NCI-H510A treated with DMSO at 0.1 percent for 48 hours (cell line): ENCODE data around the gene CA11.
"Not testable (repeated sequence)": the region's sequence is repeated elsewhere in the genome, so short reads cannot be mapped to it uniquely, and the experiment has no call there.

Experiments
- DNase-seq: peaks from one replicate; lab custom pipeline; 2025; lab: John Stamatoyannopoulos, UW

The CA11 gene

DNA sequence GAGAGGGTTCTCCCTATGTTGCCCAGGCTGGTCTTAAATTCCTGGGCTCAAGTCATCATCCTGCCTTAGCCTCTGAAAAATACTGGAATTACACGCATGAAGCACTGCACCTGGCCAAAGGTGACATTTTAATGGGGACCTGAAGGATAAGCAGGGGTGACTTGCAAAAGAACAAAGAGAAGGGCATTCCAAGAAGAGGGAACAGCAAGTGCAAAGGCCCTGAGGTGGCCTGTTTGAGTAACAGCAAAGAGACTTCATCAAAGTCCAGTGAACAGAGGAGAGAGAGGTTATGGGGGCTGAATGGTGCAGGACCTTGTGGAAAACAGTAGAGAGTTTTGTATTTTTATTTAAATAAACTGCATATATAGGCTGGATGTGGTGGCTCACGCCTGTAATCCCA, 4.1 kb downstream of the CA11 start:
- DNase-seq = no peak

DNA sequence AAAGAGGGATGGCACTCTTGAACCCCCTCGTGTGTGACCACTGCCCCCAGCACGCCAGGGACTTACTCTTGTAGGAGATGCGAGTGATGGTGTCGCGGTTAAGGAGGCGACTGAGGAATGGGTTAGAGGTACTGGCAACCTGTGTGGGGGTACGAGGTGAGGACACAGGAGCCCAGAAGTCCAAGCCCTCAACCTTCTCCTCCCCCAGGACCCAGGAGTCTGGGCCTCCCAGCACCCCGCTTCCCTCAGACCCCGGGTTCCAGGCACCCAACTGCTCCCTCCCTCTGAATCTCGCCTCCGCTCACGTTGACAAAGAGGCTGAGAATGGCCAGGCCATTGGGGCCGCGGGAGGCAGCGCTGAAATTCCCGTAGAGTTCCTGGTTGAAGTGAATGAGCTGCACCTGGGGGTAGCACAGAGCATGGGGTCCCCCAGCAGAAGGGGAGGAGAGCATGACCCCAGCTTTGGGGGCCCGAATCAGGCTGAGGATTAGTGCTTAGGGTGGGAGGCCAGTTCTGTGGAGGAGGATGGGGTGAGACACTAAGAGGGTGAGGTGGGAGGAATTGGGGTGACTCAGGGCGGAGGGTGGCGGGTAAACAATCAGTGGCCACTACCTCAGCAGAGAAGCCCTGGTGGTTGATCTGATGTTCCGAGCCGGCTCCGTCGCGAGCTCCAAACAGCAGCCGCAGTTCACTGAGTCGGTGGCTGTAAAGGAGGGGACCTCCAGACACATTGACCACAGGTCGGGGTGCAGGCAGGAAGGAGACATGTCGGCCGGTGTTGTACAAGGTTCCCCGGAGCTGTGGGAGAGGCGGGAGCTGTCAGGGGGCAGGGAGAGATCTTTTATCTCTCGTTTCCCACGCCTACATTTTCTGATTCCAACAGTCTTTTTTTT, 6.3 kb downstream of the CA11 start:
- DNase-seq = no peak

DNA sequence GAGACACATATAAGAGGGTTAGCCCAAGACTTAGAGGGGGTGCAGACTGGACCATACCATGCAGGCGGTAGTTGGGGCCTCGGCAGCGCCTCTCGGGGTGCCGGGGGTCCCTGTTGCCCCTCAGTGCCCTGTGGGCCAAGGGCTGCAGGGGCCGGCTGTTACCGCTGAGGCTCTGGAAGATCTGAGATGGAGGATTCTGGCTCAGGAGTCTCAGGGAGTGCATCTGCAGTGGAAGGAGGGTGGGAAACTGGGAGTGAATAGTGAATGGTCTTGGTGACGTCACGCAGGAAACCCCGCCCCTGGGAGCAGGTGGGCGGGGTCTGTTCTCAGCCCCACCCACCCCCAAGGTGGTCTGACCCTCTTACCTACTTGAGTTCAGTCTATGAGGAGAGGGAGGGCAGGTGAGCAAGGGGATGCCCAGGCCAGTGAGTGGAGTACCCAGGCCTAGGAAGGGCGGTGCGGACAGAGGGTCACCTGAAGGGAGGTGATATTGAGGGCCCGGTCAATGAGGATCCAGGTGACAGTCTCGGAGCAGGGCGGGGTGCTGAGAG, 7.1 kb downstream of the CA11 start:
- no peak for DNase-seq

DNA sequence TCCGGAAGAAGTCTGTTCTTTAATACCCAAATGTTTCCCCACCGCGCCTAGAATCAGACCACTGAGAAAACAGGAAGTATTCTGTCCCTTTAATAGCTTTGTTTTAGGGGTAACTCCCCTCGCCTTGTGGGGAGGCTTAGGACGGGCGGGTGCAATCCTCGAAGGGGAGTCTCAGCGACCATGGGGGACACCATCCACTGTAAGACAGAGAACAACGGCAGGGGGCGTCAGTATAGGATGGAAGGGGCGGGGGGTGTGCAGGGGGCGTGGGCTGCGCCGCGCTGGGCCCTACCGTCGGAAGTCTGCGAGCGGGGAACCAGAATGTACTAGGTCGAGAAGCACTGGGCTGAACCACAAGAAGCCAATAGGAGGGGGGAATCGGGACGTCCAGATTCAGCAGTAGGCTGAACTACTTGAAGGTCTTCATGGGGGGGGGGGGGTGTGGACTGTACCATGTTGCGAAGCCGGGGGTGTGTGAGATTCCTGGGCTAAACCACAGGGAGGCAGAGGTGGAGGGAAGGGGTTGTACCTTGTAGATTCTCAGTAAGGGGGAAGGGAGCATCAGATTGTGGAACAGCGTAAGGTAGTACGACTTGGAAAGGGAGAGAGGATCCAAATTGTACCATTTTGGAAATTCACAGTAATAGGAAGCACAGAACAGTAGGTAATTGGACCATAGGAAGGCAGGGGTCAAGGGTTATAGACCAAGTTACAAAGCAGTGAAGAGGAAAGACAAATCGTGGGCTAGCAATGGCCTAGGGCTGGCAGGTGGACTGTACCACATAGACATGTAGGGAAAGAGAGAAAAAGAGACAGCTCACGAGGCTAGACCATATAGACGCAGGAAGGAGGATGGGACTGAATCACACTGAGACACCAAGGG, 7.8 kb downstream of the CA11 start:
- peak; percentile 93 for DNase-seq

DNA sequence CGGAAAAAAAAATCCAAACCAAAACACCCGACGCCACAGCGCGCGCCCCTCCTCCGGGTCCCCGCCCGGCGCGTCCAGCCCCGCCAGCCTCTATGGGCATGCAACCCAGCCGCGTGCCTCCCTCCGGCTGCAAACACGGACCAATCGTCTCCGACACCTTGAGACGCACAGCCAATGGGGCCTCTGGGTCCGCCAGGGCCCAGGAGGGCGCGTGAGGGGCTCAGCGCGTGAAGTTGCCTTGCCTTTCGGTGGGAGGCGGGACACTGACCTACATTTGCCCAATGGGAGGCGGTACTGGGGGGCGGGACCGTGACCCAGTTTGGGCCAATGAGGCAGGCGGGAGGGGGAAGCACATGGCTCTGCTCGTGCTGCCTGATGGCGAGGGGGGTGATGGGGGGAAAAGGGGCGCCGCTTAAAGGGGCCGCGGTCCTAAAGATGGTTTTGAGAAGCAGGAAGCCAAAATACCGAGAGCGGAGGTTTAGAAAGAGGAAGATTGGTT, 8.5 kb downstream of the CA11 start:
- peak; percentile 90 for DNase-seq

DNA sequence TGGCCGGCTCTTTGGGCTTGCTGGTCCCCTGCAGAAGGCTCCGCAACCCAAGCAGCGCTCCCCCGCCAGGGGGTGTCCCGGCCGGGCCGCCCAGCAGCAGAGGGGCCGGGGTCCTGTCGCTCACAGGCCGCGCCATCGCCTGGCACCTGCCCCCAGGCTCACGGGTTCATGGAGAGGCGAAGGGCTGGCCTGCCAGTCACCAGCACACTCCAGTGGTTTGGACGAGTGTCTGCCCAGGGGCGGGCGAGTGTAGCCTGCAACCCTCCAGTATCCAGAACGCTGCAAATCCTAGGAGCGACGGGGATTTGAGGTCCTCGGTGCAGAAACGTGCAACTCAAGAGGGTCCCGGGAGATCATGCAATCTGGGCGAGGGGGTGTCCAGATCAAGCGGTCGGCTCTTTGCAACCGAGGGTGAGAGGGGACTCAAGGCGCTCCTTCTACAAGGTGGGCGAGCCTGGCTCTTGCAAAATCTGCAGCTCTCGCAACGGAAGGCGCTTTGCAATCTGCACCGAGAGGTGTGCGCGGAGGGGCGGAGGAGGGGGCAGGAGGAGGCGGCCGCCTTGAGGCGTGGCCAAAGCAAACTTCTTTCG, 9.0 kb downstream of the CA11 start, which contains the start of gene DBP:
Gene DBP, minus strand, starts transcription at position 521 of the 590 bp plus-strand sequence. Its CDS starts 385 bp downstream, at position 136.
- peak; percentile 82 for DNase-seq

DNA sequence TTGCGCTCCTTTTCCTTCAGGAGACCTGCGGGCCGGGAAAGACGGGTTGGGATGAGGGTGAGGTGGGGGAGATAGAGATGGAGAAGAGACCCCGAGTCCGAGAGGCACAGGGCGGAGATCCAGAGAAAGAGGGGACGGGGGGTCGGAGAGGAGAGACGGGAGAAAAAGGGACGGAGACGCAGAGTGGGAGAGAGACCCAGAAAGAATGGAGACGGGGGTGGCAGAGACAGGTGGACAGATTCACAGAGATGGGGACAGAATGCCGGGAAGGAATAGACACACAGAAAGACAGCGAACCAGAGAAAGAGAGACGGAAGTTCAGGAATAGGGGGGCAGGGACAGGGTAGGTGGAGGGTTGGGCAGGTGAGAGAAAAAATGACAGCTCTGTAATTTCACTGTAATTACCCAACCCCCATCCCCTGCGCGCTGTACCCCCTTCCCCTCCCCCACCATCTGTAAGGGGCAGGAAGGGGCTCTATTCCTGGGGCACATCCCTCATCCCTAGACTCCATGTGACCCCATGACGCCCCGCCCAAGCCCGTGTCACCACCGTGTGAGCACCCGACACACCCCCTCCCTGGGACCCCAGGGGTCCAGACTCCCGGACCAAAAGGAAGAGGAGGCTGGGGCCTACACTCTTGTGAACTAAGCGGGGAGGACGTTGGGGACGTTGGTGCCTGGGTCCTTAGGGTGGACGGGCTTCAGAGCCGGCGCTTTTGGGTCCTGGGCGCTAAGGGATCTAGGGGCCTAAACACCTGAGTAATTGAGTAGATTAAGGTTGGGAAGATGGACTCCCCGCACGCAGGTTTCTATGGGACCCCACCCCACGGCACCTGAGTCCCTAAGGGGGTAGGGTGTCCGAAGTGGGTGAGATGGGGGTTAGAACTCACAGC, 9.8 kb downstream of the CA11 start:
- peak; percentile 30 for DNase-seq

DNA sequence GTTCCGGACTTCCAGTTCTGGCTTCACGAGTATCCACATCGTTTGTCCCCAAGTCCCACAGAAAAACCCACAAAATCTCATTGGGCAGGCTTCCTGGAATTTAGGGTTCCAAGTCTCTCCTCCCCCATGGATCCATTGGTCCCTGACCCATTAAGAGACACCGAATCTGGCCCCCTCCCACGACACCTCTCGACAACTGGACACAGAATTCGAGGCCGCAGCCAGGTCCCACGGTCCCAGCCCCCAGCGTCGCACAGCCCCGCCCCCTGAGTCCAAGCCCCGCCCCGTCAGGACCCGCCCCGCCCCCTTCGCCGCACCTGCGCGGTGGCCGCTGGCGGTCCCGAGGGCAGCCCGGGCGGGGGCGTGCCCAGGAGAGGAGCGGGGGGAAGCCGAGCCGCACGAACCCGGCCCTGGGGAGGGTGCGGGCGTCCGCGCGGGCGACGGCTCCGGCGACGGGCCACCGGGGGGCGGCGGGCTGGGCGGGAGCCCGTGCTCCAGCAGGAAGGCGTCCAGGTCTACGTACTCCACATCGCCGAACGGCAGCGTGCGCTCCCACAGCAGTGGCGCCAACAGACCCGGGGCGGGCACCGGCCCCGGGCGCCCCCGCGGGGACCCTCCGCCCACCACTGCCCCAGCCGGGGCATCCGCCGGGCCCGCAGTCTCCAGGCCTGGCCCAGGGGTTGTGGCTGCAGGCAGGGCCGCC, 10.6 kb downstream of the CA11 start:
- peak; percentile 50 for DNase-seq

DNA sequence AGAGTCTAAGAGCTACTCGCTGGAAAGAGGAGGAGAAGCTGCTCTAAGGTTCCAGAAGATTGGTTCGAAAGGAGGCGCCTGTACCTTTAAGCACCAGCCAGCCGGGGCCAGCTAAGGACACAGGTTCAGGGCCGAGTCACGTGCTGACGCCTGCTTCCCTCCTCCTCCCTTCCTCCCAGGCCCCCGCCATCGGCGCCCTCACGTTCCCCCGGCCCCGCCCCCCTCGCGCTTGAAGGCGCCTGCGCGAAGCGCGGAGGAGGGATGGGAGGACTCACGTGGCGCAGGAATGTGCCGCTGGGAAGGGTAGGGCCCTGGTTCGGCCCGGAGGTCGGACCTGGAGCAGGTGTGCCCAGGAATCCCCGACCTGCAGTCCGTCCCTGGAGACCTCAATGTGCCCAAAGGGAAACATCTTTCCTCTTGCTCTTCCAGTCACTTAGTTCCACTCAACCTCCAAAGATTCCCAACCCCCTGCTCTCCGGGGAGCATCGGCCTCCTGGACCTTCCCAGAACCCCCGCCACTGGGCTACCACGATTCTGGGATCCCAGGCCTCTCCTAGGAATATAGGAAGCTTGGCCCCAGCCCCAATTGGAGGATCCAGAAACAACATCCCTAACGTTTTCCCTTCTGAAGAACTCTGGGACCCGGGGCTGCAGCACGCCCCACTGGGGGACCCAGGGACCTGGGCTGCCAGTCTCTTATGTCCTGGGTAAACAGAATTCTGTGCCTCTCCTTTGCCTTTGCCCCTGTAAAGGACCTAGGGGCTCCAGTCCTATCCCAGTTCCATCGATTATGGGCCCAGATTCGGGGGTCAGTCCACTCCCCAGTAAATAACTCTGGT, 11.3 kb downstream of the CA11 start:
- peak; percentile 92 for DNase-seq

DNA sequence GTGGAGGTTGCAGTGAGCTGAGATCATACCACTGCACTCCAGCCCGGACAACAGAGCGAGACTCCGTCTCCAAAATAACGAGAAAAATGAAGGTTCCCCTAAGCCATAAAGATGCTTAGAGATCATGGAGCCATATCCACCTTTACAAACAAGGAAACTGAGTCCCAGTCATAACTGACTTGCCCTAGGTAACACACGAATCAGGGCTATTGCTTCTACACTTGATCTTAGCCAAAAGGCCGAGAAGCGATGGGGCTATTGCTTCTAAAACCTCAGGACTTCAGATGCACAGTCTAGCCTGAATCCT, 12.0 kb downstream of the CA11 start:
- no peak for DNase-seq

DNA sequence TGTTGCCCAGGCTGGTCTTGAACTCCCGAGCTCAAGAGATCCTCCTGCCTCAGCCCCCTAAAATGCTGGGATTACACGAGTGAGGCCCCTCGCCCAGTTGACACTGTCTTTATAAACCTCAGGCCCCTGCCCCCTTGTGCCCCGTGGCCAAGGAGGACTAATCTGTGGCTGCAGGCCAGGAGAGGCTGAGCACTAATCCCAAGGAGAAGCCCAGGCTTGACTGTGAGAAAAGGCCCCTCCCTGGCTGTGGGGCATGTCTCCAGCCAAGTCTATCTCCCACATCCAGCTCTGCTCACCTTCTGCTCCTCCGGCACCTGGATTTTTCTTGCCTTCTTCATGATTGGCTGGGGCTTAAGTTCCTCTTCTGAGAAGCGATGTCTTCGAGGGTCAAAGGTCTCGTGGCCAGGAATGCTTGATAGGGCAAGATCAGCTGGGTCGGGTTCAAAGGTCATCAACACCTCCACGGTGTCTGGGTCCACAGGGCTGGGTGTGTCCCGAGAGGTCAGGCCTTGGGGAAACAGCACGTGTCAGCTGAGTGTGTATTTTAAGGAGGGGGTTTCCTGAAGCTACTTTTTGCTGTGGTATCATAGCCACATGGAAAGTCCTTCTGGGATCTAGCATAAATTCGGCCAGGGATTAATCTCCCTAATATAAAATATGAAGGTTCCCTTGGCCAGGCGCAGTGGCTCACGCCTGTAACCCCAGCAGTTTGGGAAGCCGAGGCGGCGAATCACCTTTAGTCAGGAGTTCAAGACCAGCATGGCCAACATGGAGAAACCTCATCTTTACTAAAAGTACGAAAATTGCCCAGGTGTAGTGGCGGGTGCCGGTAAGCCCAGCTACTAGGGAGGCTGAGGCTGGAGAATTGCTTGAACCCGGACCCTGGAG, 12.6 kb downstream of the CA11 start:
- no peak for DNase-seq

DNA sequence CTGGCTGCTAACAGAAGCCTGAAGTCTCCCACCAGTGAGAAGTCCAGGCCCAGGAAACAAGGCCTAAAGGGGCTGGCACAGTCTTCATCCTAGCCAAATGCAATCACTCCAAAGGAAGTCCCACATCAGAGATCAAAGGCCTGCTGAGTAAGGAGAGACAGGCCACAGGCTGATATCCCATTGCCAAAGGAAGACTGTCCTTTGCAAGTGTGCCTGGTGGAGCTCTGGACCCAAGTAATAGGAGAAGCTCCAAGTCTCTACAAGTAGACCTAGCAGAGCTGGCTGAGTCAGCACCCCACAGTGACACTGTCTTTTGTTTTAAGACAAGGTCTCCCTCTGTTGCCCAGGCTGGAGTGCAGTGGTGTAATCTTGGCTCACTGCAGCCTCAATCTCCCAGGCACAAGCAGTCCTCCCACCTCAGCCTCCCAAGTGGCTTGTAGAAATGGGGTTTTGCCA, 13.3 kb downstream of the CA11 start:
- no peak for DNase-seq

DNA sequence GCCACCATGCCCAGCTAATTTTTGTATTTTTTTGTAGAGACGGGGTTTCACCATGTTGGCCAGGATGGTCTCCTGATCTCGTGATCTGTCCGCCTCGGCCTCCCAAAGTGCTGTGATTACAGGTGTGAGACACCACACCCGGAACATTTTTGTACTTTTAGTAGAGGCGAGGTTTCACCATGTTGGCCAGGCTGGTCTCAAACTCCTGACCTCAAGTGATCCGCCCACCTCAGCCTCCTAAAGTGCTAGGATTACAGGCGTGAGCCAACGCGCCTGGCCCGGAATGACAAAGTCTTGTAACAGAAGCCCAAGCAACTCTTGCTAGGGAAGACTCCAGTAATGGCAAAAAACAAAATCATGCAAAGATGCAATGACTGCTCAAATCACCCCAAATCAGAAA, 13.7 kb downstream of the CA11 start:
- DNase-seq = not testable (repeated sequence)

DNA sequence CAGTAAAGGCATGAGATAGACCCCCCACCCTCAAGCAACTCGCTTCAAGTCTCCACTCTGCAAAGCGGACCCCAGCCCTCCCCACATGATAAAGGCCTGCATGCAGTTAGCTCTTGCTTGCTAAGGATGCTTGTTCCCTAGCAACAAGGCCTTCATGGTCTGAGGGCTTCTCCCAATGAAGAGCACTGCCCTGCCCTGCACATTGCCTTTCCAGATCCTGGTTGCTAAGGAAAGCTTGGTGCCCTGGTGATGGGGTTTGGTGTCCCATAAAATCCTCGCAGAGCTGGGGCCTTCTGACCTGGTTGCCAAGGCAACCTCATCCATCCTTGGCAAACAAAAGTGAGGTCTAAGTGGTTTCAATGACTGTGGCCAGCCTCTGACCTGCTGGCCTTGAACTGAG, 14.8 kb downstream of the CA11 start:
- no peak for DNase-seq

DNA sequence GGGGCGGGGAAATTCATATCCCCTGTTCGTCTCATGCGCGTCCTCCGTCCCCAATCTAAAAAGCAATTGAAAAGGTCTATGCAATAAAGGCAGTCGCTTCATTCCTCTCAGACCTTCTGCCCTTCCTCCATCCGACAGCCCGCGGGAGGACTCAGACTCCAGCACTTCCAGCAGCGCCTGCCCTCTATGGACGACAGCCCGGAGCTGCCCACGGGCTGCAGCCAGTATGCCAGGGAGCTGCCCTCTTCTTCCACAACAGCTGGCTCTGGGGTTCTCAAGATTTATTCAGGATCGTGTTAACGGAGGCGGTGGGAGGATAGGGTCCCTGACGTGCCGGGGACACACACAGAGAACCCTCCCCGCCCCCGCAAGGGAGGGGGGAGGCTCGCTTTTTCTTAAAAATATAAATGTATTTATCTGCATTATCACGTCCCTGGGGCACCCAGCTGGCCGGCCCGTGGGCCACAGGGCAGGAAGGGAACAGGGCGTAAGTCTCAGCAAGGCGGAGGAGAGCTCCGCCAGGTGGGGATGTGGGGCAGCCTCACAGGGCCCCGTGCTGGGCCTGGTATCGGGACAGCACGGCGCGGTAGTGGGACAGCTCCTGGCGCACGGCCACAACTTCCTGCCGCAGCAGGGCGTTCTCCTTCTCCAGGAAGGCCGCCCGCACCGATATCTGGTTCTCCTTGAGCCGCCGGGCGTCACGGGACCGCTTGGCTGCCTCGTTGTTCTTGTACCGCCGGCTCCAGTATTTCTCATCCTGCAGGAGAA, 15.5 kb downstream of the CA11 start:
- no peak for DNase-seq

DNA sequence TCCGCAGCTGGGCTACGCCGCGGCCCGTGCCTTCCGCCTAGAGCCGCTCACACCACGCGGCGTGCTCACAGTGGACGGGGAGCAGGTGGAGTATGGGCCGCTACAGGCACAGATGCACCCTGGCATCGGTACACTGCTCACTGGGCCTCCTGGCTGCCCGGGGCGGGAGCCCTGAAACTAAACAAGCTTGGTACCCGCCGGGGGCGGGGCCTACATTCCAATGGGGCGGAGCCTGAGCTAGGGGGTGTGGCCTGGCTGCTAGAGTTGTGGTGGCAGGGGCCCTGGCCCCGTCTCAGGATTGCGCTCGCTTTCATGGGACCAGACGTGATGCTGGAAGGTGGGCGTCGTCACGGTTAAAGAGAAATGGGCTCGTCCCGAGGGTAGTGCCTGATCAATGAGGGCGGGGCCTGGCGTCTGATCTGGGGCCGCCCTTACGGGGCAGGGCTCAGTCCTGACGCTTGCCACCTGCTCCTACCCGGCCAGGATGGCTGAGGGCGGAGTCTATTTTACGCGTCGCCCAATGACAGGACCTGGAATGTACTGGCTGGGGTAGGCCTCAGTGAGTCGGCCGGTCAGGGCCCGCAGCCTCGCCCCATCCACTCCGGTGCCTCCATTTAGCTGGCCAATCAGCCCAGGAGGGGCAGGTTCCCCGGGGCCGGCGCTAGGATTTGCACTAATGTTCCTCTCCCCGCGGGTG, 16.2 kb downstream of the CA11 start:
- DNase-seq = no peak

DNA sequence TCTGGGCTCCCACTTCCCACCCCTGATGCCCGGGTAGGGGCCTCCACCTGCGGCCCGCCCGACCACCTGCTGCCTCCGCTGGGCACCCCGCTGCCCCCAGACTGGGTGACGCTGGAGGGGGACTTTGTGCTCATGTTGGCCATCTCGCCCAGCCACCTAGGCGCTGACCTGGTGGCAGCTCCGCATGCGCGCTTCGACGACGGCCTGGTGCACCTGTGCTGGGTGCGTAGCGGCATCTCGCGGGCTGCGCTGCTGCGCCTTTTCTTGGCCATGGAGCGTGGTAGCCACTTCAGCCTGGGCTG, 16.7 kb downstream of the CA11 start:
- no peak for DNase-seq
